Lower leg skin (tissue), 3 donors: ENCODE measurements around the gene CFAP299.

Experiments used
- CTCF ChIP-seq, 3 donors: fragments of 450-650 bp; IDR thresholded peaks; one replicate each; pipeline ENCODE4 v1.5.1; 2016; ENCODE audit warnings: antibody characterized with exemption in 3 of 3, mild to moderate bottlenecking in 3 of 3, moderate library complexity in 2 of 3
- POLR2A ChIP-seq, 2 donors: fragments of 450-650 bp; IDR thresholded peaks; one replicate each; pipeline ENCODE4 v1.6.1; 2016 to 2017; ENCODE audit warnings: antibody characterized with exemption in 2 of 2, mild to moderate bottlenecking in 1 of 2, moderate library complexity in 1 of 2

GRCh38 chr4:80311130-80311529, 24.4 kb upstream of the CFAP299 start:
- TF ChIP-seq CTCF (IDR thresholded peaks at IDR 0.05) (no peak), POLR2A (IDR thresholded peaks at IDR 0.05) (no peak)
